ENCODE measurements around the gene ANTXR2. TPM values are rescaled to one million over a fixed set of nuclear protein-coding genes. Genes with fewer than 3 reads are reported as not detected.
A peak's percentile ranks its signal among the peaks of the same experiment; 100 is the strongest.
"Not testable (repeated sequence)": the region's sequence is repeated elsewhere in the genome, so short reads cannot be mapped to it uniquely, and the experiment has no call there.

The ANTXR2 gene
- total RNA-seq, result 10 to 100 TPM; 15.0 to 18.0 TPM

DNA sequence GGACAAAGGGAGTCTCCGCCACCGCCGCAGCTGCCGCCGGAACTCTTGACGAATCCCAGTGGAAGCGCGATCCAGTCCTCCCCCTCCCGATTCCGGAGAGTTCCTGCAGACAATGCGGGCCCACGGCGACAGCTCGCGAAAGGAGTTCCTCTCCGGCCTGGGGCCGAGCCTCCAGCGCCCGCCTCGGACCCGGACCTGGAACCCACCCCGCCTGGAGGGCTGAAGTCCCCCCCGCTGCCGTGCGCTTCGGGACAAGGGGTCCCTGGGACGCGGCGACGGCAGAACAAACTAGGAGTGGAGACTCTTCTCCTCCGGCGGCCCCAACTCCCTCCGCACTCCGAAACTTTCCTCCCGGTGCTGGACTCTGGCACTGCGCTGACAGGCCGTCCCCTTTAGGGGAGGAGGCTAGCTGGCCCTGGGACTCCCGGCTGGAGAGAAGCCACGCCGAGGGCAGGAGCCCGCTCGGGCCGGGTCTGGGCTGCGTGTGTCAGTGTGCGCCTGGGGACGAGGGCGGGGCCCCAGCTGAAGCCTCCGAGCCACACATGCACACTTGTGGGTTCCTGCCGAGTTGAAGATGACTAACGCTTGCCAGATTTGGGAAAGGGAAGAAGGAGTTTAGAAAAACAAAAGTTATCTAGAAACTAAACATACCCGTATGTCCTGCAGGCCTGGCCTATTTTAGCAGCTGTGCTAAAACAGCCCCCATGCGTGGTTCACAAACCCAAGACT lies at the start of gene ANTXR2:
Gene ANTXR2 (minus strand): TSS at position 486 of the 729 bp plus-strand sequence. CDS start 669 bp downstream, outside the sequence.
- H3K4me3 Mint-ChIP-seq, result peak within 1 kb of the TSS; percentile 95
- no peaks in the 10 kb centered on the region for H3K9me3 Mint-ChIP-seq (ENCODE audit: insufficient read depth)
- peak; percentile 89 for ATAC-seq
- H3K27me3 Mint-ChIP-seq (ENCODE audit: low read depth), result peaks cover 2% of the 10 kb centered on the region
- POLR2A ChIA-PET, result interaction anchor here (1.0 to 2.6 kb wide), 10 partner anchors 14 to 130 kb away, joined by 3 to 14 read pairs (median 4); partner anchors contain the start of gene PRDM8
- peaks cover 29% of the 10 kb centered on the region for H3K36me3 Mint-ChIP-seq (ENCODE audit: low read depth)
- peaks cover 59% of the 10 kb centered on the region for H3K4me1 Mint-ChIP-seq (ENCODE audit: low read depth)
- H3K27ac Mint-ChIP-seq, result peak within 1 kb of the TSS; percentile 88
- CTCF ChIA-PET, result interaction anchor here (0.7 to 2.4 kb wide), 10 partner anchors 9 to 143 kb away, joined by 3 to 15 read pairs (median 4); no protein-coding TSS in a partner anchor
- peak; percentile 75 for DNase-seq

DNA sequence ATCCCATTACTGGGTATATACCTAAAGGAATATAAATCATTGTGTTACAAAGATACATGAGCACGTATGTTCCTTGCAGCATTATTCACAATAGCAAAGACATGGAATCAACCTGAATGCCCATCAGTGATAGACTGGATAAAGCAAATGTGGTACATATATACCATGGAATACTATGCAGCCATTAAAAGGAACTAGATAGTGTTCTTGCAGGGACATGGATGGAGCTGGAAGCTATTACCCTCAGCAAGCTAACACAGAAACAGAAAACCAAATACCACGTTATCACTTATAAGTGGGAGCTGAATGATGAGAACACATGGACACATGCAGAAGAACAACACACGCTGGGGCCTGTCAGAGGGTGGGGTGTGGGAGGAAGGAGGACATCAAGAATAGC lies 48.8 kb upstream of the ANTXR2 start:
- POLR2A ChIA-PET; ATAC-seq; H3K27ac Mint-ChIP-seq; H3K27me3 Mint-ChIP-seq (ENCODE audit: low read depth); DNase-seq; H3K4me3 Mint-ChIP-seq: not testable (repeated sequence)
- Mint-ChIP-seq H3K9me3 (ENCODE audit: insufficient read depth) (peaks cover 17% of the 10 kb centered on the region), H3K4me1 (ENCODE audit: low read depth) (peaks cover 31% of the 10 kb centered on the region), H3K36me3 (ENCODE audit: low read depth) (peaks cover 16% of the 10 kb centered on the region)
- CTCF ChIA-PET, result interaction anchor here (0.8 to 1.2 kb wide), 2 partner anchors 18 to 81 kb away, joined by 4 to 6 read pairs; no protein-coding TSS in a partner anchor

DNA sequence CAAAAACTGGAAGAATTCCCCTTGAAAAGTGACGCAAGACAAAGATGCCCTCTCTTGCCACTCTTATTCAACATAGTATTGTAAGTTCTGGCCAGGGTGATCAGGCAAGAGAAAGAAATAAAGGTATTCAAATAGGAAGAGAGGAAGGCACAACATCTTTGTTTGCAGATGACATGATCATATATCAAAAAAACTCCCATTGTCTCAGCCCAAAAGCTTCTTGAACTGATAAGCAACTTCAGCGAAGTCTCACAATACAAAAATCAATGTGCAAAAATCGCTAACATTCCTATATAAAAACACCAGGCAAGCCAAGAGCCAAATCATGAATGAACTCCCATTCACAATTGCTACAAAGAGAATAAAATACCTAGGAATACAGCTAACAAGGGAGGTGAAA lies 46.6 kb upstream of the ANTXR2 start:
- H3K27ac Mint-ChIP-seq; H3K4me3 Mint-ChIP-seq; H3K27me3 Mint-ChIP-seq (ENCODE audit: low read depth); H3K4me1 Mint-ChIP-seq (ENCODE audit: low read depth); POLR2A ChIA-PET; DNase-seq; ATAC-seq: not testable (repeated sequence)
- Mint-ChIP-seq H3K36me3 (ENCODE audit: low read depth) (peaks cover 16% of the 10 kb centered on the region), H3K9me3 (ENCODE audit: insufficient read depth) (peaks cover 17% of the 10 kb centered on the region)
- CTCF ChIA-PET, result interaction anchor here (1.6 kb wide), 1 partner anchor 65 kb away, joined by 5 read pairs; no protein-coding TSS in a partner anchor

DNA sequence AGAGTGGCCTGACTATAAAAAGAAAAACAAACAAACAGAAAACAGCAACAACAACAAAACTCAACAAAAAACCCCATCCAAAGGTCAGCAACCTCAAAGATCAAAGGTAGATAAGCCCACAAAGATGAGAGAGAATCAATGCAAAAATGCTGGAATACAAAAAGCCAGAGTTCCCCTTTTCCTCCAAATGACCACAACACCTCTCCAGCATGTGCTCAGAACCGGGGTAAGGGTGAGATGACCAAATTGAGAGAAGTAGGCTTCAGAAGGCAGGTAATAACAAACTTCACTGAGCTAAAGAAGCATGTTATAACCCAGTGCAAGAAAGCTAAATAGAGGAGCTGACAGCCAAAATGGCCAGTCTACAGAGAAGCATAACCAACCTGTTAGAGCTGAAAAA lies 43.5 kb upstream of the ANTXR2 start:
- DNase-seq, result no peak
- peaks cover 7% of the 10 kb centered on the region for H3K27me3 Mint-ChIP-seq (ENCODE audit: low read depth)
- no peaks in the 10 kb centered on the region for H3K4me1 Mint-ChIP-seq (ENCODE audit: low read depth)
- H3K27ac Mint-ChIP-seq, result no peak overlapping the region
- peaks cover 17% of the 10 kb centered on the region for H3K9me3 Mint-ChIP-seq (ENCODE audit: insufficient read depth)
- H3K36me3 Mint-ChIP-seq (ENCODE audit: low read depth), result peaks cover 12% of the 10 kb centered on the region
- ChIA-PET CTCF (interaction anchor here (1.0 to 1.6 kb wide), 2 partner anchors 9 to 71 kb away, joined by 3 to 5 read pairs; no protein-coding TSS in a partner anchor), POLR2A (interaction anchor here (0.6 kb wide), 1 partner anchor 31 kb away, joined by 3 read pairs; no protein-coding TSS in a partner anchor)
- ATAC-seq, result no peak
- no peak overlapping the region for H3K4me3 Mint-ChIP-seq

DNA sequence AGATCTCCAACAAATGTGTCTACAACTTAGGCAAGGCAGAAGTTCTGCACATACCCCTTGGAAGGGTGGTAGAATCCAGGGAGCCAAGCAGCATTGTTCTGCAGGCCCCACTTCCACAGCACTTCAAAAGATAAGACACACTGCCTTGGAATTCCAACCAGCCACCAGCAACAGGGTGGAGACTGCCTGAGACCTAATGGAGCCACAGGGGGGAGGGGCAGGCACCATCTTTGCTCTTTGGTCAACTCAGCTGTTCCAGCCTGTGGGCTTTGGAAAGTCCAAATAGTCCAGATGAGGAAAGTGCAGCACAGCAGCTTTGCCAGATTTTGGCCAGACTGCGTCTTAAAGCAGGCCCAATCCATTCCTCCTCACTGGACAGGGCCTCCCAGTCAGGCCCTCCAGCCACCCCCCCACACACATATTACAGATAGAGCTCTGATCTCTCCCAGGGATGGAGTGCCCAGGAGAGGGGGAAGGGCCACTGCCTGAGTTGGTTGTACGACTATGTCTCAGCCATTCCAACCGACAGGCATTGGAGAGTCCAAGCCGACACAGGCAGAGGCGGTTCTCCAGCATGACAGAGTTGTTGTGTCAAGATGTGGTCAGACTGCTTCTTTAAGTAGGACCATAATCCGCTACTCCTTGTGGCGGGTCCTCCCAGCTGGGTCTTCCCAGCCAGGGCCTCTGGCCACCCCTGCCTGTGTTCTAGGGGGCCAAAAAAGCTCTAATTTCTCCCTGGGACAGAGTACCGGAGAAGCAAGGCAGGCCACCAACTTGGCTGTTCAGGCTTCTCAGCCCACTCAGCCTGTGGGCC lies 42.5 kb upstream of the ANTXR2 start:
- H3K27ac Mint-ChIP-seq, result no peak overlapping the region
- H3K27me3 Mint-ChIP-seq (ENCODE audit: low read depth), result peaks cover 7% of the 10 kb centered on the region
- H3K4me1 Mint-ChIP-seq (ENCODE audit: low read depth), result no peaks in the 10 kb centered on the region
- ATAC-seq, result no peak
- ChIA-PET POLR2A (no interaction called here), CTCF (interaction anchor here (0.9 to 1.5 kb wide), 4 partner anchors 10 to 198 kb away, joined by 3 to 4 read pairs (median 4); no protein-coding TSS in a partner anchor)
- peaks cover 12% of the 10 kb centered on the region for H3K36me3 Mint-ChIP-seq (ENCODE audit: low read depth)
- H3K4me3 Mint-ChIP-seq, result no peak overlapping the region
- DNase-seq, result no peak
- H3K9me3 Mint-ChIP-seq (ENCODE audit: insufficient read depth), result peaks cover 17% of the 10 kb centered on the region

DNA sequence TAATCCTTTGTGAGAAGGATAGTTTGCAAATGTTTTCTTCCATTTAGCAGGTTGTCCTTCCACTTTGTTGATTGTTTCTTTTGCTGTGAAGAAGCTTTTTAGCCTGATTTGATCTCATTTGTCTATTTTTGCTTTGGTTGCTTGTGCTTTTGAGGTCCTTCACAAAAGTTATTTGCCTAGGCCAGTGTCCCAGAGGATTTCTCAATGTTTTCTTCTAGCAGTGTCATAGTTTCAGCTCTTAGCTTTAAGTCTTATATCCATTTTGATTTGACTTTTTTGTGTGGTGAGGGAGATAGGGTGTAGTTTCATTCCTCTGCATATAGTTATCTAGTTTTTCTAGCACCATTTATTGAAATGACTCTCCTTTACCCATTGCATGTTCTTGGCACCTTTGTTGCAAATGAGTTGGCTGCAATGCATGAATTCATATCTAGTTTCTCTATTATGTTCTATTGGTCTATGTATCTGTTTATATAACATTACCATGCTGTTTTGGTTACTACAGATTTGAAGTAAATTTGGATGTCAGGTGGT lies 41.8 kb upstream of the ANTXR2 start:
- ATAC-seq, result no peak
- CTCF ChIA-PET, result interaction anchor here (0.9 to 1.5 kb wide), 3 partner anchors 11 to 197 kb away, joined by 3 to 4 read pairs (median 4); no protein-coding TSS in a partner anchor
- Mint-ChIP-seq H3K4me3 (no peak overlapping the region), H3K27ac (no peak overlapping the region), H3K9me3 (ENCODE audit: insufficient read depth) (peaks cover 17% of the 10 kb centered on the region), H3K27me3 (ENCODE audit: low read depth) (peaks cover 7% of the 10 kb centered on the region), H3K4me1 (ENCODE audit: low read depth) (no peaks in the 10 kb centered on the region), H3K36me3 (ENCODE audit: low read depth) (peaks cover 12% of the 10 kb centered on the region)
- POLR2A ChIA-PET, result no interaction called here
- no peak for DNase-seq

DNA sequence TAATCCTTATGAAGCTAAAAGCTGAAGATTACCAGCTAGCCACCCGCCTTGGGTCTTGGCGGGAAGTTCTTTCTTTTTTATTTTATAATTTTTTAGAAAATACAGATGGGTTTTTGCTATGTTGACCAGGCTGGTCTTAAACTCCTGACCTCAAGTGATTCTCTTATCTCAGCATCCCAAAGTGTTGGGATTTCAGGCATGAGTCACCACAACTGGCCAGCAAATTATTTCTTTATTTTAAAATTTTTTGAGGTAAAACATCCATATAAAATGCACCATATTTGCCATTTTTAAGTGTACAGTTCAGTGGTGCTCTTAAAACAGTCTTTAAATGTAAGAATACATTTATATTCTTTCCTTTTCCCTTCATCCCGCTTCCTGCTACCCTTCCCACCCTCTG lies 40.6 kb upstream of the ANTXR2 start:
- Mint-ChIP-seq H3K9me3 (ENCODE audit: insufficient read depth) (peaks cover 11% of the 10 kb centered on the region), H3K4me1 (ENCODE audit: low read depth) (no peaks in the 10 kb centered on the region), H3K36me3 (ENCODE audit: low read depth) (peaks cover 10% of the 10 kb centered on the region), H3K27me3 (ENCODE audit: low read depth) (peaks cover 5% of the 10 kb centered on the region), H3K4me3 (no peak overlapping the region), H3K27ac (no peak overlapping the region)
- ATAC-seq, result no peak
- DNase-seq, result no peak
- POLR2A ChIA-PET, result interaction anchor here (1.1 kb wide), 1 partner anchor 54 kb away, joined by 3 read pairs; no protein-coding TSS in a partner anchor
- CTCF ChIA-PET, result no interaction called here

DNA sequence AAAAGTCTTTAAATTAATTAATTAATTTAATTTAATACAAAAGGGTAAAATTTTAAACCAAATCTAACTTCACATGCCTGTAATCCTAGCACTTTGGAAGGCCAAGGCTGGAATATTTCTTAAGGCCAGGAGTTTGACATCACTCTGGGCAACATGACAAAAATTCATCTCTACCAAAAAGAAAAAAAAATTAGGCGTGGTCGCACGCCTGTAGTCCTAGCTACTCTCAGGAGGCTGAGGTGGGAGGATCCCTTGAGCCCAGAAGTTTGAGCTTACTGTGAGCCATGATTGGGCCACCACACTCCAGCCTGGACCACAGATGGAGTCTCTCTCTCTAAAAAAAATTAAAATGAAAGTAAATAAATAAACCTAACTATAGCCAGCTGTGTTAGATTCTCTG lies 39.2 kb upstream of the ANTXR2 start:
- H3K27me3 Mint-ChIP-seq (ENCODE audit: low read depth), result no peaks in the 10 kb centered on the region
- no peaks in the 10 kb centered on the region for H3K4me1 Mint-ChIP-seq (ENCODE audit: low read depth)
- H3K36me3 Mint-ChIP-seq (ENCODE audit: low read depth), result no peaks in the 10 kb centered on the region
- ChIA-PET POLR2A (interaction anchor here (1.0 kb wide), 1 partner anchor 13 kb away, joined by 3 read pairs; no protein-coding TSS in a partner anchor), CTCF (no interaction called here)
- H3K4me3 Mint-ChIP-seq, result no peak overlapping the region
- H3K9me3 Mint-ChIP-seq (ENCODE audit: insufficient read depth), result peaks cover 9% of the 10 kb centered on the region
- ATAC-seq (no peak), DNase-seq (no peak)
- H3K27ac Mint-ChIP-seq, result no peak overlapping the region

DNA sequence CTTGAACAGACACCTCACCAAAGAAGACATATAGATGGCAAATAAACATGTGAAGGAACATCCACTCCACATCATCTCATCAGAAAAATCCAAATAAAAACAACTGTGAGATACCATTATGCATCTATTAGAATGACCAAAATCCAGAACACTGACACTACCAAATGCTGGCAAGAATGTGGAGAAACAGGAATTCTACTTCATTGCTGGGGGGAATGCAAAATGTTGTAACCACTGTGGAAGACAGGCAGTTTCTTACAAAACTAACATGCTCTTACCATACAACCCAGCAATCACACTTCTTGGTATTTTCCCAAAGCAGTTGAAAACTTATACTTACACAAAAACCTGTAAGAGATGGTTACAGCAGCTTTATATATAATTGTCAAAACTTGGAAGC lies 38.2 kb upstream of the ANTXR2 start:
- CTCF ChIA-PET, result no interaction called here
- Mint-ChIP-seq H3K4me3 (no peak overlapping the region), H3K9me3 (ENCODE audit: insufficient read depth) (peaks cover 18% of the 10 kb centered on the region), H3K36me3 (ENCODE audit: low read depth) (peaks cover 6% of the 10 kb centered on the region), H3K27ac (no peak overlapping the region), H3K27me3 (ENCODE audit: low read depth) (peaks cover 2% of the 10 kb centered on the region), H3K4me1 (ENCODE audit: low read depth) (no peaks in the 10 kb centered on the region)
- ATAC-seq (no peak), DNase-seq (no peak)
- POLR2A ChIA-PET, result no interaction called here

DNA sequence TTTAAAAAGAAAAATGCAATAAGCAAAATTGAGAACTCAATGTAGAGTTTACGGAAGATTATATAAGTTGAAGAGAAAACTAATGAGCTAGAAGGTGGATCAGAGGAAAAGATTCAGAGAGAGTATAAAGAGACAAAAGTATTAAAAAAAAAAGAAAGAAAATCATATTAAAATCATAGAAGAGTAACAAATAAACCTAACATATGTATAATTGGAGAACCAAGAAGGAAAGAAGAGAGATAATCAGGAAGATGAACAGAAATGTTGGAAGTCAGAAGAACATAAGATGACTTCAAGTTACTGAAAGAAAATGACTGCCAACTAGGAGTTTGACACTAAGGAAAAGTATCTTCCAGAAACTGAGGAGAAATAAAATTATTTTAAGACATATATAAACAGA lies 34.3 kb upstream of the ANTXR2 start:
- H3K4me3 Mint-ChIP-seq, result no peak overlapping the region
- peaks cover 2% of the 10 kb centered on the region for H3K27me3 Mint-ChIP-seq (ENCODE audit: low read depth)
- peaks cover 7% of the 10 kb centered on the region for H3K36me3 Mint-ChIP-seq (ENCODE audit: low read depth)
- no peak for ATAC-seq
- no peak for DNase-seq
- H3K4me1 Mint-ChIP-seq (ENCODE audit: low read depth), result no peaks in the 10 kb centered on the region
- ChIA-PET POLR2A (no interaction called here), CTCF (interaction anchor here (1.6 kb wide), 1 partner anchor 18 kb away, joined by 7 read pairs; no protein-coding TSS in a partner anchor)
- no peak overlapping the region for H3K27ac Mint-ChIP-seq
- peaks cover 19% of the 10 kb centered on the region for H3K9me3 Mint-ChIP-seq (ENCODE audit: insufficient read depth)

DNA sequence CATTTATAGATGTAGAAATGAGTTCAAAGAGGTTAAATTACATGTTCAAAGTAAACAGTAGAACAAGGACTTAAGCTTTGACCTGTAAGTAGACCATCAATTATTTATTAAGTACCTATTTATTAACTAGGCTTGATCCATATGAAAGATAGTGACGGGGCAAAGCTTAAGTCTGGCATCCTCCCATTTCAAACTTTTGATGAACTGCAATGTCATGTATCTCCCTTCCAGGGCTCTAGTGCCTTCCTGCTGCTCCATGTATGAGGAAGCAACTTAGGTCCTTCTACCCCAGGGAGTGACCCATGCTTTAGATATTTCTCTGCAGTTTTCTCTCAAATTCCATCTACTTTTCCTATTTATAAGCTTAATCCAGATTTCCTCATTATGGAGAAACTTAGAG lies 31.9 kb upstream of the ANTXR2 start:
- ChIA-PET CTCF (no interaction called here), POLR2A (no interaction called here)
- H3K4me1 Mint-ChIP-seq (ENCODE audit: low read depth), result no peaks in the 10 kb centered on the region
- H3K27me3 Mint-ChIP-seq (ENCODE audit: low read depth), result peaks cover 2% of the 10 kb centered on the region
- DNase-seq, result no peak
- ATAC-seq, result no peak
- peaks cover 7% of the 10 kb centered on the region for H3K36me3 Mint-ChIP-seq (ENCODE audit: low read depth)
- no peak overlapping the region for H3K4me3 Mint-ChIP-seq
- peaks cover 19% of the 10 kb centered on the region for H3K9me3 Mint-ChIP-seq (ENCODE audit: insufficient read depth)
- H3K27ac Mint-ChIP-seq, result no peak overlapping the region

Measured in activated CD8-positive, alpha-beta T cell treated with anti-CD3 and anti-CD28 coated beads, Interleukin-2, amount 10 ng/mL, durations not matched to agents 7 days and 5 days (primary cell).